HL-60/S4 (cell line): ENCODE measurements around the gene PEAK1.
"Not testable (repeated sequence)": the region's sequence is repeated elsewhere in the genome, so short reads cannot be mapped to it uniquely, and the experiment has no call there.

ENCODE experiments used
- in situ Hi-C: fragments of 300-500 bp; cut with MboI; formaldehyde crosslinking; loops from 2 replicates; pipeline ENCODE4 v1.14.3; 2022; ENCODE audit warnings: low sequenced_read_pairs

The PEAK1 gene

GRCh38 chr15:77406173-77406759, 13.6 kb downstream of the PEAK1 start:
- in situ Hi-C loops: not testable (repeated sequence)

- in situ Hi-C loops: no loop called here
These were observed 17.0 kb downstream of the PEAK1 start for GRCh38 chr15:77402740-77403379.

GRCh38 chr15:77400258-77400657, 19.6 kb downstream of the PEAK1 start:
- in situ Hi-C loops: no loop called here

- in situ Hi-C loops: no loop called here
These were observed 21.0 kb downstream of the PEAK1 start for GRCh38 chr15:77398927-77399326.

- in situ Hi-C loops: no loop called here
These were observed 23.2 kb downstream of the PEAK1 start for GRCh38 chr15:77396692-77397091.

- in situ Hi-C loops: no loop called here
These were observed 24.7 kb downstream of the PEAK1 start for GRCh38 chr15:77395013-77395774.

GRCh38 chr15:77393471-77393840, 26.4 kb downstream of the PEAK1 start:
- in situ Hi-C loops: no loop called here

GRCh38 chr15:77392762-77393470, 27.0 kb downstream of the PEAK1 start:
- in situ Hi-C loops: no loop called here

- in situ Hi-C loops: no loop called here
These were observed 28.4 kb downstream of the PEAK1 start for GRCh38 chr15:77391372-77391951.

GRCh38 chr15:77387365-77388105, 32.4 kb downstream of the PEAK1 start:
- in situ Hi-C loops: no loop called here

- in situ Hi-C loops: no loop called here
These were observed 33.3 kb downstream of the PEAK1 start for GRCh38 chr15:77386626-77387025.

GRCh38 chr15:77384589-77385359, 35.1 kb downstream of the PEAK1 start:
- in situ Hi-C loops: no loop called here

GRCh38 chr15:77384086-77384485, 35.8 kb downstream of the PEAK1 start:
- in situ Hi-C loops: no loop called here

- in situ Hi-C loops: no loop called here
These were observed 39.9 kb downstream of the PEAK1 start for GRCh38 chr15:77380033-77380432.

GRCh38 chr15:77376770-77377169, 43.1 kb downstream of the PEAK1 start:
- in situ Hi-C loops: no loop called here

- in situ Hi-C loops: no loop called here
These were observed 44.8 kb downstream of the PEAK1 start for GRCh38 chr15:77375133-77375532.

GRCh38 chr15:77373441-77373840, 46.5 kb downstream of the PEAK1 start:
- in situ Hi-C loops: no loop called here

GRCh38 chr15:77371850-77372563, 47.9 kb downstream of the PEAK1 start:
- in situ Hi-C loops: no loop called here

GRCh38 chr15:77370580-77370979, 49.3 kb downstream of the PEAK1 start:
- in situ Hi-C loops: no loop called here
